Stimulated activated CD8-positive, alpha-beta memory T cell treated with anti-CD3 and anti-CD28 coated beads, Interleukin-12 subunit alpha, Interleukin-12 subunit beta, amount 100 ng/mL, for 1 hour (primary cell): Measurements from ENCODE around the gene BCL11B.

Experiments used
- DNase-seq: peaks from one replicate; pipeline ENCODE4 v3.0.0-alpha.2; 2020; ENCODE audit warnings: low read depth

The BCL11B gene

GRCh38 chr14:99181804-99182520 lies 90.0 kb downstream of the BCL11B start:
- DNase-seq = no peak

DNA sequence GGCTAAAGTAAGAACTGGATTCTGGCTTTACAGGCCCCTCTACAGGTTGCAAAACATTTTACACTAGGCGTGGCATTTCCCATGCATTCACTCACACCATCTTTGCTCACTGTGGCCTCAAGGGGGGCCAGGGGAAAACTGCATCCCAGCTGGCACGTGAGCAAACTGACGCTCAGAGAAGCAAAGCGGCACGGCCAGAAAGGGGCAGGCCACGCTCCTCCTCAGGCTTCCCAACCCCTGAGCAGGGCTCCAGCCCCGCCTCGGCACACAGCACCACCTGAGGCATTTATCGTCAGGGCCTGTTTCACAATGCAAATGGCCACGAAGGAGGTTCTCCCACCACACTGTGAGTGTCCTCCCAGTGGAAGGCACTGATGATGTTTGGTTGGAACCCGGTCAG lies 90.8 kb downstream of the BCL11B start:
- no peak for DNase-seq

DNA sequence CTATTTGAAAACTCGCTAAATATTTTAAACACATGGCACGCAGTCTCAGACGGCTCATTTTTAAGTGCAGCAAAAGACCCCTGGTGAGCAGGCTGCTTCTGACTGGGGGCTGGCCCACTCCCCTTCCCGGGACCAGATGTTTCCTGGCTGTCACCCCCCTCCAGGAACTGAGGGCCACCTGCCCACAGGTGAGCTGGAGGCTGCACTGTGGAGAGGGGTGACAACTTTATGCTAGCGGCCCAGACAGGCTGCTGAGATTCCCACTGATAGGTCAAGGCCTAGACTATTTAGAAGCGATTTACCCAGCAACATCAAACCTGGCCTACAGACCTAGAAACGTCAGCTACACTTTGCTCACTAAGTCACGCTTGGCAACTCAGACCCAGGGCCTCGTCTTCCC lies 92.1 kb downstream of the BCL11B start:
- DNase-seq = no peak

GRCh38 chr14:99179506-99179905 lies 92.5 kb downstream of the BCL11B start:
- DNase-seq = no peak

GRCh38 chr14:99177886-99178835 lies 93.8 kb downstream of the BCL11B start:
- no peak for DNase-seq

DNA sequence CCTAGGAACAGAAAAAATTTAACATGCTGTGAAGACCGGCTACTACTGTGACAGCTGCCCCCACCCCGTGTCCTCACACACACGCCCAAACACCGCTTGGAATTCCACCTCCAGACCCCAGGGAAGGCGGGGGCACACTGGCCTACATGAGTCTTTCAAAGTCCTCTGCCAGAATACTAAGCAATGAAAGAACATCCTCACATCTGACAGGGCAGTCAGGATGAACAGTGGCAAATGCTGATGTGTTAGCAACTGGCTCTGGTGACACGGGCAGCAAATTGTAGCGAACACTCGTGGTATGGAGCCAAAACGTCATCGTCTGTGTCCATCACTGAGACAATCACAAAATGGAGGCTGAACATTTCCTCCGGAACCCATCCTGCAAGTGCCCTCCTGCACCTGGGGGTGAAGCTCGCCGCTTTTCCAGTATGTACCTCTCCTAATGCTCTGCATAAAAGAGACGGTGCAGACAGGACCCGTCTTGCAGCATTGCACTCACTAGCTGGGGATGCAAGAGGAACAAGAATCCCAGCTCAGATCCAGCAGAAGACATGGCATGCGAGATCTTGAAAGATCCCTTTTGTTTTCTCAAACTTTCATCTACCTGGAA lies 94.8 kb downstream of the BCL11B start:
- DNase-seq = no peak

DNA sequence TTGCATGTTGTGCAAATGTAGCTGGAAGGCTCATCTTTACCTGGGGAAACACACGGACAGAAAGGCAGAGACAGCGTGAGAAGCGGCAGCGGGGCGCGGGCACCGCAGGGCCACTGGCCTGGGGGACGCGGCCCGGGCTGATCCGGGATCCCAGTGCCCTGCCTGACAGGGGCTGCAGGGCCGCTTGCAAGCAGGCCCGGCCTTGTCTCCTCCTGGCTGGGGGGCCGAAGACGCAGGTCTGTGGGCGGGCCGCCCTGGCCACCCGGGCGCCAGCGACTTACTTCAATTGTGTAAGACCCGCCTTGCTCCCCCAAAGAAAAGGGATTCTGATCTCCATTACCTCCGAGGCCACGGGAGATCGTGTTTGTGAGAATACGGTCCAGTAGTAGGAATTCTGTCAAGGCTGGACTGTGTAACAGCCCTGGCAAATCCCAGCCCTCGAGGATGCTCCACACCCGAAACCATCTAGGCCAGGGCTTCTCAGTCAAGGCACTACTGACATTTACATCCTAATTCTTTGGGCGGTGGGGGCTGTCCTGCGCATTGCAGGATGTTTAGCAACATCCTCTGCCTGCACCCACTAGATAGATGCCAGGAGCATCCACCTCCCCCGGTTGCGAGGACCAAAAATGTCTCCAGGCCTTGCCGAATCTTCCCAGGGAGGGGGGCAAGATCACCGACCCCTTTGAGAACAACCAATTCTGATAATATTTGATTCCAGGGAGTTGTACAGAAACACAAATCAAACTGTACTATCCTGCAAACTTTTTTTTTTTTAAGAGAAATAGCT lies 95.6 kb downstream of the BCL11B start:
- DNase-seq = no peak

GRCh38 chr14:99175331-99176155 lies 96.5 kb downstream of the BCL11B start:
- no peak for DNase-seq

DNA sequence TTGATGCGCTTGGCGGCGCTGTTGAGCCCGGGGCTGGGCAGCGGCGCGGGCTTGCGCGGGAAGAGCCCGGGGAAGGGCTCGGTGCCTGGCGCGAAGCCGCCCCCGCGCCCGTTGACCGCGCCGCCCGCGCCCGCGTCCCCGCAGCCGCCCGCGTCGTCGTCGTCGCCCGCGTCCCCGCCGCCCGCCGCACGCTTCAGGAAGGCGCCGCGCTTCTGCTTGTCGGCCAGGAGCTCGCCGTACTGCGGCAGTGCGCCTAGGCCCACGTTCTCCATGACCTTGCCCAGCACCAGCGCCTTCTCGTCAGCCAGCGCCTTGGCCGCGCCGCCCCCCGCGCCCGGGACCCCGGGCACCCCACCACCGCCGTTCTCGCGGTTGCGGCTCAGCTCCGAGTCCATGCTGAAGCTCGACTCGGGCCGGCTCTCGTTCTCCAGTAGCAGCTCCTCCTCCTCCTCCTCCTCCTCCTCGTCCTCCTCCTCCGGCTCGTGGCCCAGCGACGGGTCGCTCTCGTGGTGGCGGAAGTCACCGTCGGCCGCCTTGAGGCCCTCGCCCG lies 97.2 kb downstream of the BCL11B start:
- DNase-seq = no peak

- no peak for DNase-seq
Observed at GRCh38 chr14:99174081-99174769, 97.8 kb downstream of the BCL11B start.

GRCh38 chr14:99173506-99173905 lies 98.5 kb downstream of the BCL11B start:
- DNase-seq = no peak

DNA sequence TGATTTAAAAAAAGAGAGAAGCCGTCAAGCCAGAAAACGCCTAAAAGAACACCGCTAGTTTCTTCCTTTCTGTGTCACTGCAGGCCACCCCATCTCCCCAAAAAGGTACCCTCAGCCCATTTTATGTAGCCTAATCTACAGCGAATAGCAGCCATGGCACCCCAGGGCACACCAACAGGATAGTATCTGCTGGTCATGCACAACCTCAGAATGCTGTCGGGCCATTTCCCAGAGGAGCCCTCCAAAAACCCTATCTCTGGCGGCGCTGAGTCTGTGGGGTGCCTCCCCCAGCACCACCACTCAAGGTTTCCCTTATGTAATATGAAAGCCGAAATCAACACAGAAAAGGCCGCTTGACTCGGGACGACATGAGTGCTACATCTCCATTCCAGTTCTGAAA lies 98.9 kb downstream of the BCL11B start:
- no peak for DNase-seq

- no peak for DNase-seq
Observed at GRCh38 chr14:99171396-99171795, 100.6 kb downstream of the BCL11B start.

DNA sequence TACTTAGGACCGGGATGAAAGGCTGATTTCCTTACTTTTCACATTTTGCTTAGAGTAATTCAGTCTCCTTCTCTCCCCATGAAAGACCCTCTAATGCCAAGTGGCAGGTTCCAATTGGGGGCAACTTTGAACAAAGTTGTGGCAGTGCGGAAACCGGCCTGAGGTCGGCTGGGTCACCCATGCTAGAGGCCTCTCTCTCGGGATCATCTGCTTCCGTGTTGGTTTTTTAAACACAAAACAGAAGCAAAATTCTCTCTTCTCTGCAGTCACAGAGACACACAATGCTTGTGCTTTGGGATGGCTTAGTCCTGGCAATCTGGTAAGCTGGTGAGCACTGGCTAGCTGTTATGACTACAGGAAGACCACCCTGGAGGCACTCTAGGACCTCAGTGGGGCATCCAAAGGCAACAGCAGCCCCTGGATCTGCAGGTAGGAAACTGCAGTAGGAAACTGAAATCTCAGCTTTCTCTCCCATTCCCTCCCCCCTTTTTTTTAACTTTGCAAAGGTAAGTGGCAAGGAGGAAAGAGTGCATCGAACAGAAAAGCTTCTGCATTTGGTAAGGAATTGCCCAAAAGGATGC lies 102.1 kb downstream of the BCL11B start:
- no peak for DNase-seq

DNA sequence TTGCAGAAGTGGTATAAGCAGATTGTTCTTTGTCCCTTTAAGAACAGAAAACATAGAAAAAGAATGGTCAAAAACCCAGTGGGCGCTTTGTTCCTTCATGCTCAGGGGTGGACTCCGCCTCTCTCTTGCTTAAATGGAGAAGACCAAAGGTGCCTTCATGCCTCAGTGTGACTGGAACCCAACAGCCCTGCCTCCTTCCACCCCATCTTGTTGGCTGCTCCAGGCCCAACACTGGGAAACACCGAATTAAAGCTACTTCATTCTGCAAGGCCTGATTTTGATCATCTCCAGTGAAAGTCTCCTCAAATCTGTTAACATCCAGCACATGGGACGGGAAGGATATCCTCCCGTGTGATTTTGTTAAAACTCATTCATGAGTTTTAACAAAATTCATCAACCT lies 103.7 kb downstream of the BCL11B start:
- DNase-seq = no peak

DNA sequence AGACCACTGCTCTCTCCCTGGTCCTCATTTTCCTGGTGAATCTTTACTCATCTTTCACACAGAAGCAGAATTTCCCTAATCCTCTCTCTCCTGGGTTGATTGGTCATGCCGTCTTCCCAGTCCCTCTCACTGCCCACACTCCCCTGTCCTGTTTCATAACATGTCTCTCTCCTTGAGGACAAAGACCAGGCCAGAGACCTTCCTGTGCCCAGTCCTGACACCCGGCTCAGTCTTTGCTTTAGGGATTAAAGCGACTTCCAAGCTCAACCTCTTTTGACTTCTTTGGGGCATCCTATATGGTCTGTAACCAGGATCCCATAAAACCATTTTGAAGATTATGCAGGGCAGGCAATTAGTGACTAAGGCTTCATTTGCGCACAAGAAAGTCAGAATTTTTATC lies 105.5 kb downstream of the BCL11B start:
- DNase-seq = no peak

- no peak for DNase-seq
Observed at GRCh38 chr14:99164712-99165111, 107.3 kb downstream of the BCL11B start.

- no peak for DNase-seq
Observed at GRCh38 chr14:99163446-99163845, 108.6 kb downstream of the BCL11B start.

DNA sequence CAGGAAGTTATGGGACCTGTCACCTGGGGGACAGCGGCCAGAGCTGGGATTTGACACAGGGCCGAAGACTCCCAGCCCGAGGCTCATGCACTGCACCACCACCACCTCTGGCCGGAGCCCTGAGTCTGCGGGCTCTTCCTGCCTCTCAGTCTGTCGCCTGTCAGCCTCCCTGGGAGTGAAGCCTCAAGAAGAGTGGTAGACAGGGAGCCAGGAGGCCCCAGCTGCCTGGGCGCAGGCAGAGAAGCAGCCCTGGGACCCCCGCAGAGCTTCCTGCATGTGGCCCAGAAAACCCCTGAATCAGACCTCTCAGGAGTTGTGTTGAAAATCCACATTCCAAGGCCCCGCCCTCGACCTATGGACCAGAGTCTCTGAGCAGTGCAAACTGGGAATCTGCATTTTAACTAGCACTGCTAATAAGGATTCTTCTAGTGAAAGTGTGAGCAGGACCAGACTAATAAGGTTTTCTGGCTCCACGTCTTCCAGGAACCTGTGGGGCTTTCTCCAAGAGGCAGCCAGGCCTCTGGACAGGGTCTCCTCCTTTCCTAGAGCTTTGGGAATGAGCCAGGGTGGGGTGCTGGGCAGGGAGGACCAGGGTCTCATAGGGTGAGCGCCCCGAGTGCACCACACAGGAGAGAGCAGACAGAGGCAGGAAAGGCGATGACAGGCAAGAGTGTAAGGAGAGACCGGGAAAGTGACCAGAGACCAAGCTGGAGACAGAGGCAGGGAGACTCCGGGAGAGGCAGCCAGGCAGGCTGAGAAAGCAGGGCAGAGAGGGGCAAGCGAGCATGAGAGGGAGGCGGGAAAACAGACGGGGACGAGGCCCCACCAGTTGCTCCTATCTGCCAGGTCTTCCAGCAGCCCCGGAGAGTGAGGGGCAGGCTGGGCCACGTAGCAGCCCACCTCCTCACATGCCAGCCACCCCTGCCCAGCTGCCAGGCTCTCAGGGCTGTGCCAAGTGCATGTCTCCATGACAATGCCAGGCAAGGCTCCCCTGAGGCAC lies 112.4 kb downstream of the BCL11B start:
- no peak for DNase-seq
